Body of pancreas (tissue), 4 donors: Measurements from ENCODE around the gene HLA-F.

Experiments
- CTCF ChIP-seq, 7 experiments: fragments of 450-650 bp in 4 of 7; fragments of 200-600 bp in 3 of 7; sonication (generic) in 3 of 7; IDR thresholded peaks; one replicate each; pipeline ENCODE4 v1.5.1; 2016 to 2019; ENCODE audit warnings: antibody characterized with exemption in 7 of 7
- POLR2A ChIP-seq, 3 donors: fragments of 450-650 bp; IDR thresholded peaks; one replicate each; pipeline ENCODE4 v1.6.1; 2016; ENCODE audit warnings: antibody characterized with exemption in 3 of 3, mild to moderate bottlenecking in 2 of 3

- TF ChIP-seq CTCF (IDR thresholded peaks at IDR 0.05) (no peak), POLR2A (IDR thresholded peaks at IDR 0.05) (no peak)
Measured at GRCh38 chr6:29769336-29769735, 46.1 kb downstream of the HLA-F start.
